ENCODE data around the gene TSTD1.
A peak's percentile ranks its signal among the peaks of the same experiment; 100 is the strongest.
"Not testable (repeated sequence)": the region's sequence is repeated elsewhere in the genome, so short reads cannot be mapped to it uniquely, and the experiment has no call there.

TSTD1 gene

DNA sequence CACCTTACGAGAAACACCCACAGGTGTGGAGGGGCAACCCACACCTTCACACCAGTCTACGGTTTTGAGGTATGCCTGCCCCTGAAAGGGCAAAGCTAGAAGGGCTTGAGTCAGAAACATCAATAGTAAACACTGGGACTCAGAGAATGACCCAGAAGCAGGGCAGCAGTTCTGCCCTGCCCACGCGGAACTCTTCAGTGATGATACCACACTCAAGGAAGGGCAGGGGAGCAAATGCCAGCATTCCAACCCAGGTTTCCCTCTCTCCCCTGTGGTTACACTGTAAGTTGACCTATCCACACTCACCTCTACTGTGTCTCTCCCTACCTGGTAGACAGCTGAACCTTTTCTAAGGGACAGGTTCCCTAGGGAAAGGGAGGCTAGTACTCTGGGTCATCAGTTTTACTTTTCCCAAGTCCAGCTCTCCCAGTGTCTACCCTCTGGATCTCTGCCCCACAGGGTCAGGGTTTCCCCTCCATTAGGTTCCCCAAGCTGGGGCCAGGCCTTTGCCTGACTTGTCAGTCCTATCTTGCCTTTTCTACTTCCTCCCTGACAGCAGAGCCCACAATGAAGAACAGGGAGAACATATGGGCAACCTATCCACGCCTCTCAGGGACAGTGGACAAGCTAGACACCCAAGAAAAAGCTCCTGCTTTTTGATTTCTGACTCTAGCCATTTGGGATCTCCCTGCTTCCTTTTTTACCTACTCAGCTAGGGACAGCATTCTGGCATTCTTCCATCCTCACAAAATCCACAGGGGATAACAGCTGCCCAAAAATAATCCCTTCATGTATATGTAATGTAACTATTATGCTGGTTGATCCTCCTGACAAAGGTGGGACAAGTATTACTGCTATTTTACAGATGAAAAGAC, 20.8 kb downstream of the TSTD1 start:
- DNase-seq, result no peak
- in situ Hi-C loops (cut with HindIII; ENCODE audit: low pct_ligation_motif_present, low pct_unique_long_range_greater_than_20kb, low sequenced_read_pairs), result no loop called here

DNA sequence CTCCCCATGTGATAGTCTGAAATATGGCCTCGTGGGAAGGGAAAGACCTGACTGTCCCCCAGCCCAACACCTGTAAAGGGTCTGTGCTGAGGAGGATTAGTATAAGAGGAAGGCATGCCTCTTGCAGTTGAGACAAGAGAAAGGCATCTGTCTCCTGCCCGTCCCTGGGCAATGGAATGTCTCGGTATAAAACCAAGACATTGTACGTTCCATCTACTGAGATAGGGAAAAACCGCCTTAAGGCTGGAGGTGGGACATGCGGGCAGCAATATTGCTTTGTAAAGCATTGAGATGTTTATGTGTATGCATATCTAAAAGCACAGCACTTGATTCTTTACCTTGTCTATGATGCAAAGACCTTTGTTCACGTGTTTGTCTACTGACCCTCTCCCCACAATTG, 21.6 kb downstream of the TSTD1 start:
- DNase-seq; in situ Hi-C loops (cut with HindIII; ENCODE audit: low pct_ligation_motif_present, low pct_unique_long_range_greater_than_20kb, low sequenced_read_pairs): not testable (repeated sequence)

DNA sequence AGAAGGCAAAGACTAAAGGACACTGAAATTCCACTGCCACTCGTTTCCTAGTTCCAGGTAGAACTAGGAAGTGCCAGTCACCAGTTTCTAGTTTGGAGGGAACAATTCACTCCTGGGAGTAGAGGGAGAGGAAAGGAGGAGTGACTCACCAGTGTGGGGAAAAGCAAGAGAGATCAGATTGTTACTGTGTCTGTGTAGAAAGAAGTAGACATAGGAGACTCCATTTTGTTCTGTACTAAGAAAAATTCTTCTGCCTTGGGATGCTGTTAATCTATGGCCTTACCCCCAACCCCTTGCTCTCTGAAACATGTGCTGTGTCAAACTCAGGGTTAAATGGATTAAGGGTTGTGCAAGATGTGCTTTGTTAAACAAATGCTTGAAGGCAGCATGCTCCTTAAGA, 22.1 kb downstream of the TSTD1 start:
- in situ Hi-C loops (cut with HindIII; ENCODE audit: low pct_ligation_motif_present, low pct_unique_long_range_greater_than_20kb, low sequenced_read_pairs); DNase-seq: not testable (repeated sequence)

DNA sequence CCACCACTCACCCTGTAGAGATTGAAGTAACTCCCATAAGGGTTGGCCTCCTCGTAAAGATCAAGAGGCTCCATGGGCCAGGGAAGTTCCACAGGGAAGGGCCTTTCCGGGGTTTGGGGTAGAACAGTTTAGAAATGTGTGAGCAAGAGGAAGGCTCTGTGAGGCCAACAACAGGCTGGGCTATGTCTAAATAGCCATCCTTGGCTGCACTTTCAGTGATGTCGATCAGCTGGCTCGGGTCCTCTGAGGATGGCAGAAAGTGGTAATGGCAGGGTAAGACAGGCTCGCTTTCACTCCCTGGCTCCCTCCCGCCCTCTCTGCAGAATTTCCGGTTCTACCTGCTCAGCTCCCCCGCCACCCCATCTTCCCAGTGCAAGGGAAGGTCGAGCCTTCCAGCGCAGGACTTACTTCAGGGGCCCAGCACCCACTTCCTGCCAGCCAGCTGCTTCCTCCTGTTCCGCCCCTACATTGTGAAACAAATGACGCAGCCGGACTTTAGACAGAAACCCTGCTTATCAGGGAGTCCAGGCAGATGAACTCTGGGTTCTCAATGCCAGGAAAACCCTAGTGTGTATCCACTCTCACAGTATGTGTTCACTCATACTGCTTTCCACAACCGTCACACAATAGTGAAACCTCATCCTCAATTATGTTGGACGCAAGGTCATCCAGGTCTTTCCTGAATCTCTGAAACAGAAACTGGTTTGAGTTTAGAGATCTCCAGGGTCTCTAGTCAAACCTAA, 25.1 kb downstream of the TSTD1 start:
- in situ Hi-C loops (cut with HindIII; ENCODE audit: low pct_ligation_motif_present, low pct_unique_long_range_greater_than_20kb, low sequenced_read_pairs), result no loop called here

DNA sequence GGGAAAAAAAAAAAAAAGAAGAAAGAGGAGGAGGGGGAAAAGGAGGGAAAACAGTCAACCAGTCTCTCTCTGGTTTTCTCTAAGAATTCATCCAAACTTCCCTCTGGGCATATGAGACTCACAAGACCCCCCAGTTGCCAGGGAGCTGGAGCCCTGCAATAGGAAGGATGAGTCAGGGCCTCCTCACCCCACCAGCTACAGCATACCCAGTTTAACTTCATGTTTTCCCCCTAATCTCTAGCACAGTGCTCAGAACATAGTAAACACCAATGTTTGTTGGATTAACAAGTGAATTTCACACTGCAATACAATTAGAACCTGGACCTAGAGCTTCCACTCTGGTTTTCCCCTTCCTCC, 25.7 kb downstream of the TSTD1 start:
- DNase-seq, result no peak
- in situ Hi-C loops (cut with HindIII; ENCODE audit: low pct_ligation_motif_present, low pct_unique_long_range_greater_than_20kb, low sequenced_read_pairs), result no loop called here

More for the DNA sequence above, 25.1 kb downstream of the TSTD1 start:
- DNase-seq, result peak; percentile 78

DNA sequence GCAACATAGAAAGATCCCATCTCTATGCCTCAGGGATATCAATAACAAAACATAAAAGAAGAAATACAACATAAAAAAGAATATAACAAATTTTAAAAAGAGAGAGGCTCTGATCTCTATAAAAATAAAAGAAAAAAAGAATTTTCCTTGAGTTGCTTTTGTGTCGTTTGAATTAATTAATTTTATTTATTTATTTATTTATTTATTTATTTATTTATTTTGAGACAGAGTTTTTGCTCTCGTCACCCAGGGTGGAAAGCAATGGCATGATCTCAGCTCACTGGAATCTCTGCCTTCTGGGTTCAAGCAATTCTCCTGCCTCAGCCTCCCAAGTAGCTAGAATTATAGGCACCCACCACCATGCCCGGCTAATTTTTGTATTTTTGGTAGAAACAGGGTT, 26.3 kb downstream of the TSTD1 start:
- no peak for DNase-seq
- in situ Hi-C loops (cut with HindIII; ENCODE audit: low pct_ligation_motif_present, low pct_unique_long_range_greater_than_20kb, low sequenced_read_pairs), result no loop called here

DNA sequence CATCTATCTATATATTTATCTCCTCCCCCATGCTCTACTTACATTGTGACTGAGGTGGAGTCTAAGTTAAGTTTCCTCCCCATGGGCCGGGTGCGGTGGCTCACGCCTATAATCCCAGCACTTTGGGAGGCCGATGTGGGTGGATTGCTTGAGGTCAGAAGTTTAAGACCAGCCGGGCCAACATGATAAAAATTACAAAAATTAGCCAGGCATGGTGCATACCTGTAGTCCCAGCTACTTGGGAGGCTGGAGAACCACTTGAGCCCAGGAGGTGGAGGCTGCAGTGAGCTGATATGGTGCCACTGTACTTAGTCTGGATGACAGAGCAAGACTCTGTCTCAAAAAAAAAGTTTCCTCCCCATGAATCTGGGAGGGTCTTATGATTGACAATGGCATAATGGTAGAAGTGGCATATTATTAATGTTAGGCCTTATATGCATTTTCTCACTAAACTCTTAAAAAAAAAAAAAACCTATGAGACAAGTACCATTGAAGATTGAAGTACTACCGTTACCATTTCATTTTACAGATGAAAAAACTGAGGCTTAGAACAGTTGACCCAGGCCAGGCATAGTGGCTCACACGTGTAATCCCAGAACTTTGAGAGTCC, 29.1 kb downstream of the TSTD1 start:
- DNase-seq, result no peak
- in situ Hi-C loops (cut with HindIII; ENCODE audit: low pct_ligation_motif_present, low pct_unique_long_range_greater_than_20kb, low sequenced_read_pairs), result no loop called here

DNA sequence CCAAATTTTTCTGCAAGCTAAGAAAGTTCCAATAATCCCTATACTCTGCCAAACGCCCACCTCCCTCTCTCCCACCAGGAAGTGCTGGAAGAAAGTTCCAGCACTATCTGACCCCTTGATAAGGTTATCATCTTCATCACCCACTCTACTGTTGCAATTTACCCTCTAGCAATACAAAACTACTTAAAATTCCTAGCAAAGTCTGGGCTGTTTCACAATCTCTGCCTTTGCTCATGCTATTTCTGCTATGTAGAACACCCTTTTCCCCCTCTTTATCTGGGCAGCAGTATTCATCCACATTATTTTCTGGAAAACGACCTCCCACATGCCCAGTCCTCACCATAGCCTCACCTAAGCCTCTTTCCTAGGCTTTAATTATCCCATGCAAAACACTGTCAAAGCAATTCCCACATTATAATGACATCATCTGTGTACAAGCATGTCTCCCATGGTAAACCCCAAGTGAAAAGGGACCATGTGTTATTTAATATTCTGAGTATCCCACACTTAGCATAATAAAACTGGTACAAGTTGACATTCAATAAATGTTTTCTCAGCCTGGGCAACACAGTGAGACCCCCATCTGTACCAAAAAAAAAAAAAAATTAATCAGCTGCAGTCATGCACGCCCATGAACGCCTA, 29.8 kb downstream of the TSTD1 start:
- in situ Hi-C loops (cut with HindIII; ENCODE audit: low pct_ligation_motif_present, low pct_unique_long_range_greater_than_20kb, low sequenced_read_pairs), result no loop called here
- no peak for DNase-seq

DNA sequence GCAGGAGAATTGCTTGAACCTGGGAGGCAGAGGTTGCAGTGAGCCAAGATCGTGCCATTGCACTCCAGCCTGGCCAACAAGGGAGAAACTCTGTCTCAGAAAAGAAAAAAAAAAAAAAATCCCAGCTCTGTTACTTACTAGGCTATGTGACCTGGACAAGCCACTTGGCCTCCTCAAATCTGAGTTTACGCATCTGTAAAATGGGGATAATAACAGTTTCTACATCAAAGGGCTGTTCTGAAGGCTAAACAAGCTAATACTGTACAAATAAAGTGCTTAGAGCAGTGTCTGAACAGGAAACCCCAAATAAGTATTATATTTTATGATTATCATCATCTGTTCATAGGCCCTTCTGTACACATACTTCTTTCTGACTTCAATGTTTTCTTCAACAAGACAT, 31.4 kb downstream of the TSTD1 start:
- DNase-seq, result no peak
- in situ Hi-C loops (cut with HindIII; ENCODE audit: low pct_ligation_motif_present, low pct_unique_long_range_greater_than_20kb, low sequenced_read_pairs), result no loop called here

DNA sequence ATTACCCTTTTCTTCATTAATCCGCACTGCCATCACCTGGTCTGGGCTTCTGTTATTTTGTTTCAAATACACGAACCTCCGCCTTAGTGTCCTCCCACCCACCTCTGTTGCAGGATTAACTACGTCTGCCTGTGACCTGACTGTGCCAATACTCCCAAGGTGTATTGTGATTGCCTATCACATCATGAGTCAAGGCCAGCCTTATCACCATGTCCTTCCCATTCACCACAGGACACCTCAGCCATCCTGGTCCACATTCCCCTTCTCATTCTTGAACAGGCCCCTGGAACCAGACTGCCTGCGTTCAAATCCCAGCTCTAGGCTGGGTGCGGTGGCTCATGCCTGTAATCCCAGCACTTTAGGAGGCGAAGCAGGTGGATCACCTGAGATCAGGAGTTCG, 32.2 kb downstream of the TSTD1 start:
- DNase-seq, result no peak
- in situ Hi-C loops (cut with HindIII; ENCODE audit: low pct_ligation_motif_present, low pct_unique_long_range_greater_than_20kb, low sequenced_read_pairs), result no loop called here

DNA sequence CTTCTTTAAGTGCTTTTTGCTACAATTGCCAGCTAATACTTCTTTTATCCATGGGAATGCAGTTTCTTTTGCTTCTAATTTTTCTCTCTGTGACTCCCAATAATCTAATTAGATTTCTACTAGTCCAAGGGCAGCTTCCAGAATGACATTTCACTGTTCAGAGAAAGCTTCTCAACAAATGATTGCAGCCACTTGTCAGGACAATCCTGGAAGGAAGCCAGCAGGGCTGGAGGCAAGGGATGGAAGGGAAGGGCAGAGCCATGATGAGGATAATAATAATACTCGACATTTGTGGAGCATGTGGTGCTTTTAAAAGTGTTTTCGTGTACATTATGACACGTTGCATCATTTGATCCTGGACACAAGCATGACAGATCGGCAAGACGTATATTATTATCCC, 37.2 kb downstream of the TSTD1 start:
- no peak for DNase-seq
- in situ Hi-C loops (cut with HindIII; ENCODE audit: low pct_ligation_motif_present, low pct_unique_long_range_greater_than_20kb, low sequenced_read_pairs), result no loop called here

DNA sequence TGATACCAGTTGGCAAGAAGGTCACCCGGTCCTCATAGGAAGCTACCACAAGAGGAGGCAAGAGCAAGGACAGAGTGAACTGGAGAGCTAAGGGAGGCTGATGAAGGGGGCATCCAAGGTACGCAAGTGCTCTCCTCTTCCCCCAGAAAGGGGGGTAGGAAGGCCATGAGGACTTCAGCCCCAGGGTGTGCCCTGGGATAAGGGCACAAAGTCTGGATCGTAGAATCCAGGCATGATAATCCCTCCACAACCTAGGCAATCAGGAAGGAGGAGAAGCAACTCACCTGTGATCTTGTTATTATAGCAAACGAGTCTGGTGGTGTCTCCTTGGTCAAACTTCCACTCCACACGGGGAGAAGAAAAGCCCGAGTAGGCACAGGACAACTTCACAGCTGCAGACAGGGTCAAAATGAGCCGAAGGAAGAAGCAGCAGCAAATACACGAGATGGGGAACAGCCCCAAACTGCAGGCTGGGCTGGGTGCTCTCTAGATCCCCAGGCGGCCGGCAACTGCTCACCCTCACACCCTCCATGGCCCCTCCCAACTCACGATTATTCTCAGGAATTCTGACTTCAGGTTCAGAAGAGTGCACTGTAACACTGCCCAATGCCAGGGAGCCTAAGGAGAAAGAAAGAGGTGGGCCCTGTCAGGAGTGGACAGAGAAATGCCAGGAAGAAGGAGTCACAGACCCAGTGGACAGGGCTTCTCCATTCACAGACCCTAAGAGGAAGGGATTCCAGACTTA, 37.9 kb downstream of the TSTD1 start:
- in situ Hi-C loops (cut with HindIII; ENCODE audit: low pct_ligation_motif_present, low pct_unique_long_range_greater_than_20kb, low sequenced_read_pairs), result no loop called here

DNA sequence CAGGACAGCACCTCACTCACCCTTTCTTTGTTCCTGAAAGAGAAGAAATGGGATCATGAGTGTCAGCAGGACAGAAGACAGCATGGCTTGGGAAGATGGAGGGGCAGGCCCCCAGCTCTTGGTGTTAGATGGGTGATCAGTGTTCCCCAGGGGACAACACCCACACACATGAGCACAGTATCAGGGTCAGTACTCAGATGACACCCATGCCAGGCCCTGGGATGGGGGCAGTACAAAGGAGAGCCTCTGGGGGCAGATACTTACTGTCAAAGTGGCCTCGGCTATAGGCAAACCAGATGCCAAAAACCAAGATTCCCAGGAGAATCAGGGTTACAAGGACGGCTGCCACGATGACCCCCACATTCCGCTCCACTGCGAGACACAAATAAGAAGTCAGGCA, 39.4 kb downstream of the TSTD1 start:
- DNase-seq, result no peak
- in situ Hi-C loops (cut with HindIII; ENCODE audit: low pct_ligation_motif_present, low pct_unique_long_range_greater_than_20kb, low sequenced_read_pairs), result no loop called here

More for the DNA sequence above, 37.9 kb downstream of the TSTD1 start:
- DNase-seq, result no peak

DNA sequence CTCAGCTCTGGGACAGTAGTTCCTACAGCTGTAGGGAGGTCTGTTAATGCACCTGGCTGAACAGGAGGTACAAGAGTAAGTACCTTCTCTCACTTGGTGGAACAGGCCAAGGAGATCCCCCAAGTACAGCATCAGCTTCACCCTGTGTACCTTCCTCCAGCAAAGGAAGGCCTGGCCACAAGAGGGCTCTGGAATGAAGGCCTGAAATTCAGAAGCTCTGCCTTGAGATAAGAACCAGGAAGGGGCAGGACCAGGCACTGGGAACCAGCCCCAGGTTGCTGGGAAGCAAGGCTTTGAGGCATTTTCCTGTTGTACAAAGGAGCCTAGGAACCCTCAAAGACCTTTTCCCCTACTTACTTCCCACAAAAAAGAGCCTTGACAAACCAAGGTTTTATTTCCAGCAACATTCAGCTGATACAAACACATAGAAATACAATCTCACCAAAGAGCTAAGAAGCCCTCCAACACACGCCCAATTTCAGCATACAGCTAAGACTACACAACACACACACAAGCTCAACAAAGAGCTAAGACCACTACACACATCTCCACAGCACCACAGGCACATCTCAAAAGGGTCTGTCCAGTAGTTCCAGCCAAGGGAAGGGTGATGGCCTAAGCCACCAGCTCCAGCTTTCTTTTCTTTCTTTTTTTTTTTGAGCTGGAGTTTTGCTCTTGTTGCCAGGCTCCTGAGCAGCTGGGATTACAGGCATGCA, 41.3 kb downstream of the TSTD1 start:
- peak; percentile 70 for DNase-seq
- in situ Hi-C loops (cut with HindIII; ENCODE audit: low pct_ligation_motif_present, low pct_unique_long_range_greater_than_20kb, low sequenced_read_pairs), result no loop called here

DNA sequence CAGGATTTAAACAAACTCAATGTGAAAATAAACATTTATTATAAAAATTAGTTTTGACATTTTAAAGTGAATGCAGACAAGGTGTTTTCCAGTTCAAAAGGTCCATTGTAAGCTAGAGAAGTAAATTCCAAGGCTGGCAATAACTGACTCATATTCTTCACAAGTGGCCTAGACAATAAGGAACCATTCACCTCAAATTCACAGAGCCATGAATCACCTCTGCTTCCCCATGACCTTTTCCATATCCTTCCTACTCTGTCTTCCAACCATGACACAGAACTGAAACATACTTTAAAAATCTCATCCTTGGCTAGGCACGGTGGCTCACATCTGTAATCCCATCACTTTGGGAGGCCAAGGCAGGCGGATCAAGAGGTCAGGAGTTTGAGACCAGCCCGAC, 42.6 kb downstream of the TSTD1 start:
- in situ Hi-C loops (cut with HindIII; ENCODE audit: low pct_ligation_motif_present, low pct_unique_long_range_greater_than_20kb, low sequenced_read_pairs), result no loop called here
- DNase-seq, result peak; percentile 87

DNA sequence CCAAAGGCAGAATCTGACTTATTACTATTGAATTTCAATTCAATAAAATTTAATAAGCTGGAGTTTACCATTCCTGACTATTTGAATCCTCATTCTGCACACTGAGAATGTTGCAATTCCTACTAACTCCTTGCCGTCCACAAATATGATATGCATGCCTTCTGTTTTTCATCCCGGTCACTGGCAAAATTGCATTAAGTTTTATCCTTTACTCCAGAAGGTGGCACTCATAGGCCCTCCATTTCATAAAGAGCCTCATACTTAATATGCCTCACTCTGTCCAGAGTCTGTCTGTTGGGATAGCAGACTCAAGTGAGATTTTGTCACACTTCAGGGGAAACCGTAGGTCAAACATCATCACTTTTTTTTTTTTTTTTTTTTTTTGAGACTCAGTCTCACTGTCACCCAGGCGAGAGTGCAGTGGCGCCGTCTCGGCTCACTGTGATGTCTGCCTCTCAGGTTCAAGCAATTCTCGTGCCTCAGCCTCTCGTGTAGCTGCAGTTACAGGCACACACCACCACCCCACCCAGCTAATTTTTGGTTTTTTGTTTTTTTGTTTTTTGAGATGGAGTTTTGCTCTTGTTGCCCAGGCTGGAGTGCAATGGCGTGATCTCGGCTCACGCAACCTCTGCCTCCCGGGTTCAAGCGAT, 45.1 kb downstream of the TSTD1 start:
- in situ Hi-C loops (cut with HindIII; ENCODE audit: low pct_ligation_motif_present, low pct_unique_long_range_greater_than_20kb, low sequenced_read_pairs), result no loop called here
- DNase-seq, result peak; percentile 50

DNA sequence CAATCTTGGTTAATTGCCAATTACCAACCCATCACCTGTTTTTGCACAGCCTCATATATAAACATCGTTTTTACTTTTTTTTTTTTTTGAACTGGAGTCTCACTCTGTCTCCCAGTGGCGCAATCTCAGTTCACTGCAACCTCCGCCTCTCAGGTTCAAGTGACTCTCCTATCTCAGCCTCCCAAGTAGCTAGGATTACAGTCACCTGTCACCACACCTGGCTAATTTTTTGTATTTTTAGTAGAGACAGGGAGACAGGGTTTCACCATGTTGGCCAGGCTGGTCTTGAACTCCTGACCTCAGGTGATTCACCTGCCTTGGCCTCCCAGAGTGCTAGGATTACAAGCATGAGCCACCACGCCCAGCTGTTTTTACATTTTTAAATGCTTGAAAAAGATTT, 46.7 kb downstream of the TSTD1 start:
- in situ Hi-C loops (cut with HindIII; ENCODE audit: low pct_ligation_motif_present, low pct_unique_long_range_greater_than_20kb, low sequenced_read_pairs); DNase-seq: not testable (repeated sequence)

Measured in ACHN (cell line).